ENCODE results near the gene CDKL4. TPM values are rescaled to one million over a fixed set of nuclear protein-coding genes. Genes with fewer than 3 reads are reported as not detected.

Gene CDKL4
- total and polyA plus RNA-seq, 2 experiments from 2014 or later = 0.22 TPM; not detected in 1

DNA sequence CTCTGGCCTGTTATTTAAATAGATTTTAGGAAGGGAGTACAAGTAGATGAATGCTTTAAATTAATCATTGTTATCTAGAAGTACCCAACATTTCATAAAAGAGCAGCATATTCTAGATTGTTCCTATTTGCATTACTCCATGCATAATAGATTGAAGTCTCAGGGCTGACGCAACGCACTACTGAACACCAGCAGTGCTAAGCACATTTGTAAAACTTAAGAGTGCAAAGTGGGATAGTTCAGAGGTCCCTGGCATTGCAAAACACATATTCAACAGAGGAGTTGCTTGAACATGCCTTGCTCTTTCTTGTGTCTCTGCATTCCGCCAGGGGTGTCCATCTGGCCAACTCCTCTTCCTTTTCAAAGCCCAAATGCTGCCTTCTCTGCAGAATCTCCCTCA lies 22.3 kb downstream of the CDKL4 start:
- Histone ChIP-seq H3K27me3 (replicated peaks; ENCODE audit: insufficient read depth) (no peaks in the 10 kb centered on the region), H3K79me2 (ENCODE audit: insufficient read depth) (no peaks in the 10 kb centered on the region), H3K4me1 (ENCODE audit: insufficient read depth) (no peaks in the 10 kb centered on the region), H3K9me2 (ENCODE audit: insufficient read depth) (no peaks in the 10 kb centered on the region), H4K20me1 (ENCODE audit: insufficient read depth) (no peaks in the 10 kb centered on the region), H3K9ac (no peak overlapping the region), H3K4me2 (ENCODE audit: unreplicated experiment) (no peak overlapping the region), H3K36me3 (ENCODE audit: low read depth) (no peaks in the 10 kb centered on the region), H2AFZ (no peak overlapping the region), H3K4me3 (no peak overlapping the region), H3K27ac (no peak overlapping the region), H3F3A (ENCODE audit: insufficient read depth) (no peaks in the 10 kb centered on the region), H3K9me3 (ENCODE audit: low read depth) (no peaks in the 10 kb centered on the region)
- no peak for TF ChIP-seq EZH2 (IDR thresholded peaks at IDR 0.05; ENCODE audit: insufficient read depth, poor library complexity, severe bottlenecking)
- no peak for TF ChIP-seq EZH2phosphoT487 (IDR thresholded peaks at IDR 0.05; ENCODE audit: insufficient read depth, low read depth)
- WGBS, 2 experiments (ENCODE audit: low coverage in 1 of 2, low lambda C conversion rate in 2 of 2, missing lambda C conversion rate in 2 of 2) = 94 to 98% methylated on average over 3 of the region's 3 CpGs
- in situ Hi-C loops (cut with MboI) = loop anchor here (10.0 kb wide), 1 partner anchor 97 kb away; the partner anchor contains the start of gene SOS1
- no peak for DNase-seq

DNA sequence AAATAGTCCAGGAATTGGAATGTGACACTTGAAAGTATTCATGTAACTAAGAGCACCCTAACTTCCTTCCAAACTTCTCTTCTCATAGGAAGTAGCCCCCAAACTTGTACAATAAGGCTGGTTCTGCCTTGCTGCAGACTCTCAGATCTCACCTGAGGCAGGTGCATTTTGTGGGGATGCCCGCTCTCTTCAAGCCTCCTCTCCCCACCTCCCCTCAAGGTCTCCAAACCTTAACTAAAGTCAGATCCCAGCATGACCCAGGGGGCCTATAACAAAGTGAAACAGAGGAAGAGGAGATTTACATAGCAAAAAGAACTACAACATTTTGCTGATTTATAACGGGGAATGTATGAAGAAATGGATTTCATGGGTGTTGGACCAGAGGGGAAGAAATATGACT lies 23.6 kb downstream of the CDKL4 start:
- in situ Hi-C loops (cut with MboI) = loop anchor here (10.0 kb wide), 1 partner anchor 95 kb away; the partner anchor contains the start of gene SOS1
- 97 to 99% methylated on average over 2 of the region's 2 CpGs for WGBS, 2 experiments (ENCODE audit: low coverage in 1 of 2, low lambda C conversion rate in 2 of 2, missing lambda C conversion rate in 2 of 2)
- H3K36me3 ChIP-seq (ENCODE audit: low read depth) = no peaks in the 10 kb centered on the region

DNA sequence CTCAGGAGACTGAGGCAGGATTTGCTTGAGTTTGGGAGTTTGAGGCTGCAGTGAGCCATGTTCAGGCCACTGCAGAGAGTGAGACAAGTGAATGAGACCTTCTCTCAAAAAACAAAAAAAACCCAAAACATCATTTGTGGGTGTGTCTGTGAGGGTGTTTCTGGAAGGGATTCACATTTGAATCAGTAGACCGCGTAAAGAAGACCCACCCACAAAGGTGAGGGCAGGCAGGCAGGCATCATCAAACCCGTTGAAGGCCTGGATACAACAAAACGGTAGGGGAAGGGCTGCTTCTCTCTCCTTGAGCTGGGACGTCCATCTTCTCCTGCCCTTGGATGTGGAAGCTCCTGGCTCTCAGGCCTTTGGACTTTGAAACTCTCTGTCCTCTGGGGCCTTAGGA lies 25.4 kb downstream of the CDKL4 start:
- no peak for DNase-seq
- H3K9ac ChIP-seq = no peak overlapping the region
- no peaks in the 10 kb centered on the region for H3K79me2 ChIP-seq (ENCODE audit: insufficient read depth)
- H2AFZ ChIP-seq = no peak overlapping the region
- WGBS, 2 experiments (ENCODE audit: low coverage in 1 of 2, low lambda C conversion rate in 2 of 2, missing lambda C conversion rate in 2 of 2) = 92 to 95% methylated on average over 5 of the region's 5 CpGs
- H3K9me2 ChIP-seq (ENCODE audit: insufficient read depth) = no peaks in the 10 kb centered on the region
- no peak overlapping the region for H3K4me2 ChIP-seq (ENCODE audit: unreplicated experiment)
- no peaks in the 10 kb centered on the region for H3K4me1 ChIP-seq (ENCODE audit: insufficient read depth)
- no peak overlapping the region for H3K27ac ChIP-seq
- no peak overlapping the region for H3K4me3 ChIP-seq
- H3F3A ChIP-seq (ENCODE audit: insufficient read depth) = no peaks in the 10 kb centered on the region
- no peaks in the 10 kb centered on the region for H4K20me1 ChIP-seq (ENCODE audit: insufficient read depth)
- H3K9me3 ChIP-seq (ENCODE audit: low read depth) = no peaks in the 10 kb centered on the region
- TF ChIP-seq EZH2phosphoT487 (IDR thresholded peaks at IDR 0.05; ENCODE audit: insufficient read depth, low read depth) (no peak), EZH2 (IDR thresholded peaks at IDR 0.05; ENCODE audit: insufficient read depth, poor library complexity, severe bottlenecking) (no peak)
- in situ Hi-C loops (cut with MboI) = no loop called here
- no peaks in the 10 kb centered on the region for H3K36me3 ChIP-seq (ENCODE audit: low read depth)
- no peaks in the 10 kb centered on the region for H3K27me3 ChIP-seq (replicated peaks; ENCODE audit: insufficient read depth)

More for the DNA sequence above, 23.6 kb downstream of the CDKL4 start:
- no peak overlapping the region for H3K4me3 ChIP-seq
- no peak overlapping the region for H3K4me2 ChIP-seq (ENCODE audit: unreplicated experiment)
- H3K9ac ChIP-seq = no peak overlapping the region
- H3K9me3 ChIP-seq (ENCODE audit: low read depth) = no peaks in the 10 kb centered on the region
- TF ChIP-seq EZH2phosphoT487 (IDR thresholded peaks at IDR 0.05; ENCODE audit: insufficient read depth, low read depth) (no peak), EZH2 (IDR thresholded peaks at IDR 0.05; ENCODE audit: insufficient read depth, poor library complexity, severe bottlenecking) (no peak)
- no peaks in the 10 kb centered on the region for H3K9me2 ChIP-seq (ENCODE audit: insufficient read depth)
- H3F3A ChIP-seq (ENCODE audit: insufficient read depth) = no peaks in the 10 kb centered on the region
- DNase-seq = no peak
- no peaks in the 10 kb centered on the region for H4K20me1 ChIP-seq (ENCODE audit: insufficient read depth)
- H3K4me1 ChIP-seq (ENCODE audit: insufficient read depth) = no peaks in the 10 kb centered on the region
- no peaks in the 10 kb centered on the region for H3K79me2 ChIP-seq (ENCODE audit: insufficient read depth)
- H3K27ac ChIP-seq = no peak overlapping the region
- H2AFZ ChIP-seq = no peak overlapping the region
- H3K27me3 ChIP-seq (replicated peaks; ENCODE audit: insufficient read depth) = no peaks in the 10 kb centered on the region

DNA sequence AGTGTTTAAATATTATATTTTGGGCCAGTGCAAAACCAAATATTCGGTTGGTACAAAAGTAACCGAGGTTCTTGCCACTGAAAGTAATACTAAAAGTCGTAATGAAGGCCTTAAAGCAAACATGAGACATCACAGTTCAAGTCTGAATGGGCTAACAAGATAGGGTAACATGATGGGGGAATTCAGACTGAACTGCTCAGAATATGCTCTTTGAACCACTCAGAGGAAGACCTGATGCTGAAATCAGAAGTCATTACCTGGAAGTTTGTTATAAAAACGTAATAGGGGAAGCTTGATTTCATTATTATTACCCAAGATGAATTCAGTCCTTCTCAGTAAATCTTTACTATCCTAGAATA lies 26.6 kb downstream of the CDKL4 start:
- no peak for DNase-seq
- no peak overlapping the region for H3K27ac ChIP-seq
- no peaks in the 10 kb centered on the region for H3K4me1 ChIP-seq (ENCODE audit: insufficient read depth)
- no peaks in the 10 kb centered on the region for H3K36me3 ChIP-seq (ENCODE audit: low read depth)
- H3K9me2 ChIP-seq (ENCODE audit: insufficient read depth) = no peaks in the 10 kb centered on the region
- in situ Hi-C loops (cut with MboI) = no loop called here
- H3K27me3 ChIP-seq (replicated peaks; ENCODE audit: insufficient read depth) = no peaks in the 10 kb centered on the region
- no peaks in the 10 kb centered on the region for H3F3A ChIP-seq (ENCODE audit: insufficient read depth)
- H4K20me1 ChIP-seq (ENCODE audit: insufficient read depth) = no peaks in the 10 kb centered on the region
- no peak overlapping the region for H3K4me2 ChIP-seq (ENCODE audit: unreplicated experiment)
- no peak overlapping the region for H3K4me3 ChIP-seq
- no peak overlapping the region for H3K9ac ChIP-seq
- no peaks in the 10 kb centered on the region for H3K79me2 ChIP-seq (ENCODE audit: insufficient read depth)
- H3K9me3 ChIP-seq (ENCODE audit: low read depth) = no peaks in the 10 kb centered on the region
- 78 to 88% methylated on average over 4 of the region's 4 CpGs for WGBS, 2 experiments (ENCODE audit: low coverage in 1 of 2, low lambda C conversion rate in 2 of 2, missing lambda C conversion rate in 2 of 2)
- no peak for TF ChIP-seq EZH2phosphoT487 (IDR thresholded peaks at IDR 0.05; ENCODE audit: insufficient read depth, low read depth)
- TF ChIP-seq EZH2 (IDR thresholded peaks at IDR 0.05; ENCODE audit: insufficient read depth, poor library complexity, severe bottlenecking) = no peak
- no peak overlapping the region for H2AFZ ChIP-seq

All from GM23248 (cell line).